ENCODE data around the gene IFNL4. TPM values are rescaled to one million over a fixed set of nuclear protein-coding genes. Genes with fewer than 3 reads are reported as not detected.

The IFNL4 gene
- total RNA-seq, 1 experiment from 2014 or later: not detected

- POLR2A ChIA-PET (ENCODE audit: low non-redundant PET): no interaction called here
- Histone ChIP-seq H3K4me1 (ENCODE audit: insufficient read depth, low read length, poor library complexity, severe bottlenecking) (no peaks in the 10 kb centered on the region), H3K4me3 (ENCODE audit: low read depth, low read length, poor library complexity, severe bottlenecking) (no peak overlapping the region), H3K36me3 (ENCODE audit: insufficient read depth, low read length, poor library complexity, severe bottlenecking) (no peaks in the 10 kb centered on the region), H3K27me3 (replicated peaks; ENCODE audit: insufficient read depth, low read depth, low read length, poor library complexity) (no peaks in the 10 kb centered on the region), H3K9me3 (ENCODE audit: low read depth, low read length, poor library complexity, severe bottlenecking) (no peaks in the 10 kb centered on the region), H3K27ac (ENCODE audit: low read depth, low read length, poor library complexity, severe bottlenecking) (no peak overlapping the region)
- intact Hi-C loops (cut with micrococcal nuclease; ENCODE audit: unreplicated experiment): no loop called here
- CTCF ChIA-PET: no interaction called here
- BruUV-seq (replicated peaks): no TSS peak
- DNase-seq (ENCODE audit: low spot score): no peak
- TF ChIP-seq EZH2 (IDR thresholded peaks at IDR 0.05; ENCODE audit: borderline replicate concordance, low read depth, low read length, poor library complexity, severe bottlenecking): no peak
- TF ChIP-seq, protein P1, sequence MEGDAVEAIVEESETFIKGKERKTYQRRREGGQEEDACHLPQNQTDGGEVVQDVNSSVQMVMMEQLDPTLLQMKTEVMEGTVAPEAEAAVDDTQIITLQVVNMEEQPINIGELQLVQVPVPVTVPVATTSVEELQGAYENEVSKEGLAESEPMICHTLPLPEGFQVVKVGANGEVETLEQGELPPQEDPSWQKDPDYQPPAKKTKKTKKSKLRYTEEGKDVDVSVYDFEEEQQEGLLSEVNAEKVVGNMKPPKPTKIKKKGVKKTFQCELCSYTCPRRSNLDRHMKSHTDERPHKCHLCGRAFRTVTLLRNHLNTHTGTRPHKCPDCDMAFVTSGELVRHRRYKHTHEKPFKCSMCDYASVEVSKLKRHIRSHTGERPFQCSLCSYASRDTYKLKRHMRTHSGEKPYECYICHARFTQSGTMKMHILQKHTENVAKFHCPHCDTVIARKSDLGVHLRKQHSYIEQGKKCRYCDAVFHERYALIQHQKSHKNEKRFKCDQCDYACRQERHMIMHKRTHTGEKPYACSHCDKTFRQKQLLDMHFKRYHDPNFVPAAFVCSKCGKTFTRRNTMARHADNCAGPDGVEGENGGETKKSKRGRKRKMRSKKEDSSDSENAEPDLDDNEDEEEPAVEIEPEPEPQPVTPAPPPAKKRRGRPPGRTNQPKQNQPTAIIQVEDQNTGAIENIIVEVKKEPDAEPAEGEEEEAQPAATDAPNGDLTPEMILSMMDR (conservative IDR thresholded peaks at IDR 0.05; ENCODE audit: low read depth, low read length): no peak
Observed at GRCh38 chr19:39237200-39238184, 11.2 kb downstream of the IFNL4 start.

DNA sequence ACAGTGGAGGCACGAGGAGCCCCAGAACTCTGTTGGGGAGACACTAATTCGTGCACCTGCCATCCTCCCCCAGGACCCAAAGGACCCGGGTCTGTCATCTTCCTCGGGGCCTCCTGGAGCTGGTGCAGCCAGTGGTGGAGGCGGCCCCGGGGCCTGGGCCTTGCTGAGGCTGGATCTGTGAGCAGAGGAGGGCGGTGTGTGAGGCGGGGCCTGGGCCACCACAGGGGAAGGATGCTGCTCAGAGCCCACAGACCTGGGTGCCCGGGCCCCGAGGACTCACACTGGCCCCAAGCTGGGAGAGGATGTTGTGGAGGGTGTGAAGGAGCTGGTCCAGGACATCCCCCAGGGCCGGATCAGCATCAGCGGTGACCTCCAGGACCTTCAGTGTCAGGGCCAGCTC, 12.1 kb downstream of the IFNL4 start:
- BruUV-seq (replicated peaks): no TSS peak
- intact Hi-C loops (cut with micrococcal nuclease; ENCODE audit: unreplicated experiment): no loop called here

GRCh38 chr19:39232708-39233107, 15.9 kb downstream of the IFNL4 start:
- Histone ChIP-seq H3K27me3 (replicated peaks; ENCODE audit: insufficient read depth, low read depth, low read length, poor library complexity) (no peaks in the 10 kb centered on the region), H3K36me3 (ENCODE audit: insufficient read depth, low read length, poor library complexity, severe bottlenecking) (no peaks in the 10 kb centered on the region), H3K4me3 (ENCODE audit: low read depth, low read length, poor library complexity, severe bottlenecking) (no peak overlapping the region), H3K27ac (ENCODE audit: low read depth, low read length, poor library complexity, severe bottlenecking) (no peak overlapping the region), H3K4me1 (ENCODE audit: insufficient read depth, low read length, poor library complexity, severe bottlenecking) (no peaks in the 10 kb centered on the region), H3K9me3 (ENCODE audit: low read depth, low read length, poor library complexity, severe bottlenecking) (no peaks in the 10 kb centered on the region)
- DNase-seq (ENCODE audit: low spot score): no peak
- CTCF ChIA-PET: interaction anchor here (0.7 kb wide), 1 partner anchor 840 kb away, joined by 4 read pairs; no protein-coding TSS in a partner anchor
- intact Hi-C loops (cut with micrococcal nuclease; ENCODE audit: unreplicated experiment): no loop called here
- TF ChIP-seq, protein P1 (conservative IDR thresholded peaks at IDR 0.05; ENCODE audit: low read depth, low read length): no peak
- TF ChIP-seq EZH2 (IDR thresholded peaks at IDR 0.05; ENCODE audit: borderline replicate concordance, low read depth, low read length, poor library complexity, severe bottlenecking): no peak
- no TSS peak for BruUV-seq (replicated peaks)
- POLR2A ChIA-PET (ENCODE audit: low non-redundant PET): no interaction called here

More for the DNA sequence above, 12.1 kb downstream of the IFNL4 start:
- Histone ChIP-seq H3K9me3 (ENCODE audit: low read depth, low read length, poor library complexity, severe bottlenecking) (no peaks in the 10 kb centered on the region), H3K4me3 (ENCODE audit: low read depth, low read length, poor library complexity, severe bottlenecking) (no peak overlapping the region), H3K27me3 (replicated peaks; ENCODE audit: insufficient read depth, low read depth, low read length, poor library complexity) (no peaks in the 10 kb centered on the region), H3K4me1 (ENCODE audit: insufficient read depth, low read length, poor library complexity, severe bottlenecking) (no peaks in the 10 kb centered on the region), H3K27ac (ENCODE audit: low read depth, low read length, poor library complexity, severe bottlenecking) (no peak overlapping the region), H3K36me3 (ENCODE audit: insufficient read depth, low read length, poor library complexity, severe bottlenecking) (no peaks in the 10 kb centered on the region)
- no peak for TF ChIP-seq EZH2 (IDR thresholded peaks at IDR 0.05; ENCODE audit: borderline replicate concordance, low read depth, low read length, poor library complexity, severe bottlenecking)
- TF ChIP-seq, protein P1 (conservative IDR thresholded peaks at IDR 0.05; ENCODE audit: low read depth, low read length): no peak
- ChIA-PET POLR2A (ENCODE audit: low non-redundant PET) (no interaction called here), CTCF (no interaction called here)
- no peak for DNase-seq (ENCODE audit: low spot score)

Measured in A673 (cell line).